GM18526 (cell line): Measurements from ENCODE around the gene C1orf232.

Experiments used
- POLR2A ChIP-seq: IDR thresholded peaks from 3 replicates; pipeline ENCODE4 v1.6.1; 2011; ENCODE audit not compliant: insufficient read length; ENCODE audit errors: extremely low read depth

Gene C1orf232

DNA sequence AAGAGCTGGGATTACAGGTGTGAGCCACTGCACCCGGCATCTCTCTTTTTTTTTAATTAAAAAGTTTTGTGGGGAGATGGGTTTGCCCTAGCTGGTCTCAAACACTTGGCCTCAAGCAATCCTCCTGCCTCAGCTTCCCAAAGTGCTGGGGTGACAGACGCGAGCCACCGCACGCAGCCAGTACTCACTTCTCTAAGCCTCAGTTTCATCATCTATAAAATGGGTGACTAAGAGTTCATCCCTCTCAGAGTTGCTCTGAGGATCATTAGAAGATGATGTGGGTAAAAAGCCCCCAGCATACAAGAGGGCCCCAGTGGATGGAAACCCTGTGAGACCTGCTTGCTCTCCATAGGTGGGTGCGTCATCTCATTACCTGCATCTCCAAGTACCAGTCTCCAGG, 19.1 kb upstream of the C1orf232 start:
- no peak for TF ChIP-seq POLR2A

DNA sequence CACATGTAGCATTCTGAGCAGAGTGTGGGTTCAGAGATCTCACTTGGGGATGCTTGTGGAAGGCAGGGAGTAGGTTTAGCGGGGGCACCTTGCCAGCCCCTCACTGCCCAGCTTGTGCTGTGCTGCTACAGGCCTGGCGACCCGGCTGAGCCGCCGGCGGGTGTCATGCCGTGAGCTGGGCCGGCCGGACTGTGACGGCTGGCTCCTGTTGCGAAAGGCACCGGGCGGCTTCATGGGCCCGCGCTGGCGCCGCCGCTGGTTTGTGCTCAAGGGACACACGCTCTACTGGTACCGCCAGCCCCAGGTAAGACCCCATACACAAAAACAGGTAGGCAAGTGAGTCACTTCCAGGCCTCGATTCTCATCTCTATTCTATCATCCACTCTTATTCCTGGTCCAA, 16.1 kb upstream of the C1orf232 start:
- TF ChIP-seq POLR2A: no peak

DNA sequence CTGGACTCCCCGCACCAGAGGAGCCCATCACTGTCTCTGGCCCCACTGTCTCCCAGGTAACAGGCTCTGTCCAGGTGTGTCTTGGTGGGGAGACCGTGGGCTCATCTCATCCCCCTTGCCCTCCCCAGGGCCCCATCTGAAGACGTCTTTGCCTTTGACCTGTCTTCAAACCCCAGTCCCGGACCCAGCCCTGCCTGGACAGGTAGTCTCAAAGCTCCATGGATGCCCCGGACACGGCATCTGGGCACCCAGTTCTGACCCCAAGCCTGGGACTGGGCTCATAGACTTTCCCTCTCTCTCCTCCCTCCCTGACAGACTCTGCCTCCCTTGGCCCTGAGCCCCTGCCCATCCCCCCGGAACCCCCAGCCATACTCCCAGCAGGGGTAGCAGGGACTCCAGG, 15.3 kb upstream of the C1orf232 start:
- no peak for TF ChIP-seq POLR2A

GRCh38 chr1:26182383-26182696, 13.6 kb upstream of the C1orf232 start:
- TF ChIP-seq POLR2A: no peak

DNA sequence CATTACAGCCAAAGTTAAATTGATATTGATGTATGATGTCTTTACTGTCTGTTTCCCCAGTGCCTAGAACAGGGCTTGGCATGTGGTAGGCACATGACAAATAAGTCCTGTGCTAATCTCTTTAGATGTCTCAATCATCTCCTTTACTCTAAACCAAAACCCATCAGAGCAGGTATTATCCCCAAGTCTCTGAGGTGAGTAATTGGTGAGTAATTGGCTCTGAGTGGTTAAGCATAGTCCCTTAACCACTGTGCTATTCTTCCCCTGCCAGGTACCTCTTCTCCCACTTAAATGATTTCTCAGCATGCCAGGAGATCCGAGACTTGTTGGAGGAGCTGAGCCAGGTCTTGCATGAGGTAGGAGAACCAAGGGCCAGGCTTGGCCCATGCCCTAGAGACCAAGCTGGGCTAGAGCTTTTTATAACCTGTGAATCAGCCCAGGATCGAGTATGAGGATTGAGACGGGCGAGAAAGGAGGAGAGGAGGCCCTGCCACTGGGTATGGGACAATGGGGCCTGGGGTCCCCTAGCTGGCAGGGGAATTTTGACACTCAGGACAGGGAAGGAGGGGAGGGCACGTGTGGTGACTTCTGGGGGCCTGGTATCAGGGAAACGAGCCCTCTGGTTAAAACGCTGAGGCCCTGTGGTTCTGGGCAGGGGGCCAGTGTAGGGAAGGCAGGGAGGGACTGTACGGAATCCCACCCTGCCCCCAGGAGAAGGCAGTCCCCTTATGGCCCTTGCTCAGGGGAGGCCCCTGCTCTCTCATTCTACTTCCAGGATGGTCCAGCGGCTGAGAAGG, 13.0 kb upstream of the C1orf232 start:
- TF ChIP-seq POLR2A: no peak

DNA sequence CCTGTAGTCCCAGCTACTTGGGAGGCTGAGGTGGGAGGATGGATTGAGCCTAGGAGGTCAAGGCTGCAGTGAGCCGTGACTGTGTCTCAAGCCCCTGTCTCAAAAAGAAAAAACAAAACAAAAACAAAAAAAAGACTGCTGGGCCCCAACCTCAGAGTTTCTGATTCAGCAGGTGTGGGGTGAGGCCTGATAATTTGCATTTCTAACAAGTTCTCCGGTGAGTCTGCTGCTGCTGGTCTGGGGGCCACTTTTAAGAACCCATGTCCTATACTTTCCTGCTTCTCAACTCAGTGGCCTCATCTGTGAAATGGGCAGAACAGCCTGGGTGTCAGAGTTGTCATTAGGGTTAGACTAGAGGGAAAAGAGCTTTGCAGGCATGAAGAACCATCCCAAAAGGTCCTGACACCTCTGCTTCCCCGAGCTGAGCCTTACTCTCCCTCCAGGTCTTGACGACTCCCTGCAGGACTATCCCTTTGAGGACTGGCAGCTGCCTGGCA, 11.3 kb upstream of the C1orf232 start:
- TF ChIP-seq POLR2A: no peak

DNA sequence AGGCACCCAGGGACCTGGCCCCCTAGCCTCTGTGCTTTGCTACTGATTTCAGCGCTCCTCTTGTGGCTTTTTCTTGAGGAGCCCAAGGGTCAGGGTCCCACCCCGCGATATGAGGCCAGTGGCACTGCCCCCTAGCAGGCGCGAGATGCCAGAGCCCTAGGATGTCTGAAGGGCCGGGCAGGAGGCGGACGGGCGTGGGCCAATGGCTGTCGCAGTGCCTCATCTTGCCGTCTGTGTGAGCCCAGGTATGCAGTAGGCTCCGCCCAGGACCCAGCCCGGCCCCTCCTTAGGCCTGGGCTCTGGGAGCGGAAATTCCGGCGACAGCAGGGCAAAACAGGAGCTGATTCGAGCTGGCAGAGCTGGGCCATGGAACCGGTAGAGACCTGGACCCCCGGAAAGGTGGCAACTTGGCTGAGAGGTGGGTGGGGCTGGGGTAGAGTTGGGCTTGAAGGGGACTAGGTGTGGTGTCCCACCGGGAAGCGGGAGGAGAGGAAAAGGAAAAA, 8.5 kb upstream of the C1orf232 start, which contains the start of gene CNKSR1:
Gene CNKSR1 (plus strand): TSS at position 310 of the 503 bp plus-strand sequence. CDS start 57 bp downstream, at position 367.
- no peak for TF ChIP-seq POLR2A

DNA sequence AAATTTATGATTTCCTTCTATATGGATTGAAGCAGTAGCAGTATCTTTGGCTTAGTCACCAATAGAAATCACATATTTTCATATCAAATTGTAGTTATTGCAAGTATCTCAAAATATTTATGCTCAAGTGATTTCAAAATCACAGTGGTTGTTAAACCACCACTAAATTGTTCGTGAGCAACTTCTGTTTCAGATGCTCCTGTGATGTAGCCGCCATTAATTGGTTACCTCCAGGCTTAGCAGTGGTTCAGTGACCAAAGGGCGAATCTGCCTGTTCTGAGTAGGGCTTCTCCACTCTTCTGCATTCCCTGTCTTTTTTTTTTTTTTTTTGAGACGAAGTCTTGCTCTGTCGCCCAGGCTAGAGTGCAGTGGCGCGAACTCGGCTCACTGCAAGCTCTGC, 6.6 kb upstream of the C1orf232 start:
- TF ChIP-seq POLR2A: no peak

DNA sequence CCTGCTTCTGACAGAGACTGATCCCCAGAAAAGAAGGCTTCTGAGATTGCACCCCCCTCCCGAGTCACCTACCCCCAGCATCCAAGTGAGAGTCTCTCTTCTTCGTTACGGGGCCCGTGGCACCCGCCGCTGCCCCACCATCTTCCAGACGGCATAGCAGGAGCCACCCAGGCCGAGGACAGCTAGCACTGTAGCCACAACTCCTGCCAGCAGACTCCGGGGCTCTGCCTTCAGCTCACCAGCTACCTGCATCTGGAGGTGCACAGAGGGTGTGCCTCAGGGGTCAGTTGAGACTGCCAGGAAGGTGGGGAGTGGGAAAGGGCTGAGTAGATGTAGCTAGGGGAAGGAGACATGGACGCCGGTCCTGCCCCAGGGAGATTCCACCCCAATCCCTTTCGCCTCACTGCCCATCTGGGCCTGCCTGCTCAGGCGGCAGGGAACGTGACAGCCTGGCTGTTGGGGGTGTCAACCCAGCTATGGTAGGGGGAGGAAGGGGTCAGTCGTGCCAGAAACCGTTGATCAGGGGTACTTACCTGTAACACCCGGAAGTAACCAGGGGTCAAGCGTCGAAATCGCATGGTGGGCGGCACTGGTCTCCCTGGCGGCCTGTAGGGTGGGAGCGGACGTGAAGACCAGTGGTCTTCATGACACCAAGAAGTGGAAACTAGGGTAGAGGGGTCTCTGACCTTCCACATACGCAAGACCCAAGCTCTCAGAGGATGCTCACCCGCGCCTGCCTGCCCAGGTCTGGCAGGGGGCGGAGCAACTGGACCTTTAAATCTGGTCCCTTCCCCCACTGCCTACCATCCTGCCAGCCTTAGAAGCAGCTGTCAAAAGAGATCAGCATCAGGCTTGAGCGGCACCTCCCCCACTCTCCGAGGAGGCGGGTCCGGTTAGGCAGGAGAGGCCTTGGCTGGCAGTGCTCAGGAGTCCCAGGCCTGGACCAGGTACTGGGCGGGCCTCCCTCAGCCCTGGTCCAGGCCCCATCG, 2.6 kb upstream of the C1orf232 start, which contains the start of gene ZNF593OS:
Gene ZNF593OS (minus strand): TSS at position 749 of the 989 bp plus-strand sequence. CDS start 171 bp downstream, at position 578.
- no peak for TF ChIP-seq POLR2A

DNA sequence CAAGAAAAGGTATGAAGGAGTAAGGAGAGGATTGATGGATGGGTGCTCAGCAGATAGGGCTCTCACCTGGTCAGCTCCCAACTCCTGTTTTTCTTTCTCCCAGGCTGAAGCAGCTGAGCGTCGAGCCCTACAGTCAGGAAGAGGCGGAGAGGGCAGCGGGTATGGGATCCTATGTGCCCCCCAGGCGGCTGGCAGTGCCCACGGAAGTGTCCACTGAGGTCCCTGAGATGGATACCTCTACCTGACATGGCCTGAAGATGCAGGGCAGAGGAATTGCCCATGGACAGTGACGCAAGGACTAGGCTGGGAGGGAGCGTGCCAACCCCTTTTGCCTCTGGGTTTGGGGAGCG, 1.7 kb upstream of the C1orf232 start:
- TF ChIP-seq POLR2A: no peak

DNA sequence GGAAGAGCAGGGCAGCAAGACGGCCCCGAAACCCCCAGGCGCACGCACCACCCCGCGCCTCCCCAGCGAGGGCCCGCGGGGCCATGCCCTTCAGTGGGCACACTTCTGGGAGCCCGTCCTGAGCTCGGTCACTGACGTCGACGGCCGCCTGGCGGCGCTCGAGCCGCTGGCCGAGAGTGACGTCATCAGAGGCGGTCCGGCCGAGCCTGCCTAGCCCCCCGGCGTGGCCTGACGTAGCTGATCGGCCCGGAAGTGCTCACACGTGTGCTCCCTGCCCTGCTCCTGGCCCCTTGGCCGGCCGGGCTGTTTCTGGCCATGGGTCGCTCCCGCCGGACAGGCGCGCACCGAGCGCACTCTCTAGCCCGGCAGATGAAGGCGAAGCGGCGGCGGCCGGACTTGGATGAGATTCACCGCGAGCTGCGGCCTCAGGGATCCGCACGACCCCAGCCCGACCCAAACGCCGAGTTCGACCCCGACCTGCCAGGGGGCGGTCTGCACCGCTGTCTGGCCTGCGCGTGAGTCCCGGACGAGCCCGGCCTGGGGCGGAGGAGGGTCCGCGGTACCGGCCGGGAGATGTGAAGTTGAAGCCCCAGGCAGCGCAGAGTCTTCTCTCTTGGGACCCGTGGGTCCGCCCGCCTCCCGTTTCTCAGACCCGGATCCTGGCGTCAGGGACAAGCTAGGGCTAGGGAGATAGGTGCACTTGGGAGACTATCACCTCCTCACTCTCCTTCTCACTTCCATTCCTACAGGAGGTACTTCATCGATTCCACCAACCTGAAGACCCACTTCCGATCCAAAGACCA, 1.1 kb upstream of the C1orf232 start, which contains the start of gene ZNF593:
Gene ZNF593 (plus strand): TSS at position 240 of the 803 bp plus-strand sequence. CDS start 76 bp downstream, at position 316.
- peak; percentile 73 for TF ChIP-seq POLR2A

GRCh38 chr1:26169198-26169554, 413 bp upstream of the C1orf232 start:
- no peak for TF ChIP-seq POLR2A

- TF ChIP-seq POLR2A: no peak
Measured at GRCh38 chr1:26166719-26167281, 2.0 kb downstream of the C1orf232 start.
